ENCODE measurements around the gene ANKRD39. TPM values are rescaled to one million over a fixed set of nuclear protein-coding genes. Genes with fewer than 3 reads are reported as not detected.
"Not testable (repeated sequence)": the region's sequence is repeated elsewhere in the genome, so short reads cannot be mapped to it uniquely, and the experiment has no call there.

Gene ANKRD39
- total RNA-seq, 6 experiments from 2014 or later, result 6.0 to 16.3 (median 9.7) TPM

- no peak overlapping the region for H3K4me3 ChIP-seq
- H3K27me3 ChIP-seq, result no peaks in the 10 kb centered on the region
- peak in 1 of 4 donors; percentile 10 for TF ChIP-seq CTCF (IDR thresholded peaks at IDR 0.05)
- TF ChIP-seq POLR2A (IDR thresholded peaks at IDR 0.05), result no peak
- peak; percentile 70 to 90 (median 89) for DNase-seq
- intact Hi-C loops (cut with DNase I), result loop anchor here (5.0 to 10.0 kb wide), 3 partner anchors 47 to 83 kb away; partner anchors contain the start of gene CNNM3 (in 2 of the 2)
- peak in 3 of 4 donors; percentile 1 to 47 (median 24) for ATAC-seq
- H3K27ac ChIP-seq, result peak overlapping the region in 1 of 3 donors; percentile 8
- peaks cover 0 to 45% (median 26%) of the 10 kb centered on the region in 4 donors for H3K36me3 ChIP-seq
- no peaks in the 10 kb centered on the region for H3K9me3 ChIP-seq
- WGBS (ENCODE audit: insufficient coverage, low coverage, low lambda C conversion rate, missing lambda C conversion rate), result 17% methylated on average over 1 of the region's 25 CpGs
- peaks cover 0 to 64% (median 19%) of the 10 kb centered on the region in 4 donors for H3K4me1 ChIP-seq
Measured at GRCh38 chr2:96864343-96865091, 6.7 kb upstream of the ANKRD39 start.

GRCh38 chr2:96863575-96864342 is 5.9 kb upstream of the ANKRD39 start:
- H3K4me1 ChIP-seq, result peaks cover 0 to 71% (median 20%) of the 10 kb centered on the region in 4 donors
- TF ChIP-seq POLR2A (IDR thresholded peaks at IDR 0.05), result no peak
- WGBS (ENCODE audit: insufficient coverage, low coverage, low lambda C conversion rate, missing lambda C conversion rate), result no CpG with 5 or more reads among the region's 19 CpGs

GRCh38 chr2:96863056-96863455 is 5.2 kb upstream of the ANKRD39 start:
- H3K27me3 ChIP-seq, ATAC-seq, DNase-seq, H3K9me3 ChIP-seq, H3K4me3 ChIP-seq: not testable (repeated sequence)
- intact Hi-C loops (cut with DNase I), result loop anchor here (5.0 to 10.0 kb wide), 3 partner anchors 46 to 84 kb away; partner anchors contain the start of gene CNNM3 (in 2 of the 2)
- Histone ChIP-seq H3K4me1 (peaks cover 0 to 75% (median 21%) of the 10 kb centered on the region in 4 donors), H3K36me3 (peaks cover 0 to 45% (median 26%) of the 10 kb centered on the region in 4 donors), H3K27ac (peak overlapping the region in 2 of 3 donors; percentile 71 to 75)
- 60% methylated on average over 3 of the region's 4 CpGs for WGBS (ENCODE audit: insufficient coverage, low coverage, low lambda C conversion rate, missing lambda C conversion rate)

More at GRCh38 chr2:96863575-96864342, 5.9 kb upstream of the ANKRD39 start:
- Histone ChIP-seq H3K36me3 (peaks cover 0 to 45% (median 26%) of the 10 kb centered on the region in 4 donors), H3K27ac (no peak overlapping the region), H3K9me3 (no peaks in the 10 kb centered on the region), H3K4me3 (no peak overlapping the region), H3K27me3 (no peaks in the 10 kb centered on the region)
- DNase-seq (no peak), ATAC-seq (no peak)
- intact Hi-C loops (cut with DNase I), result loop anchor here (5.0 to 10.0 kb wide), 3 partner anchors 46 to 84 kb away; partner anchors contain the start of gene CNNM3 (in 2 of the 2)

- no peak for ATAC-seq
- H3K27me3 ChIP-seq, result no peaks in the 10 kb centered on the region
- no CpG with 5 or more reads among the region's 17 CpGs for WGBS (ENCODE audit: insufficient coverage, low coverage, low lambda C conversion rate, missing lambda C conversion rate)
- peak overlapping the region in 1 of 3 donors; percentile 71 for H3K27ac ChIP-seq
- peaks cover 0 to 45% (median 25%) of the 10 kb centered on the region in 4 donors for H3K36me3 ChIP-seq
- DNase-seq, result no peak
- H3K9me3 ChIP-seq, result no peaks in the 10 kb centered on the region
- TF ChIP-seq CTCF (IDR thresholded peaks at IDR 0.05) (no peak), POLR2A (IDR thresholded peaks at IDR 0.05) (no peak)
- no peak overlapping the region for H3K4me3 ChIP-seq
- intact Hi-C loops (cut with DNase I), result loop anchor here (5.0 to 10.0 kb wide), 3 partner anchors 44 to 86 kb away; partner anchors contain the start of gene CNNM3 (in 2 of the 2)
- H3K4me1 ChIP-seq, result peaks cover 0 to 66% (median 19%) of the 10 kb centered on the region in 4 donors
Measured at GRCh38 chr2:96861074-96861473, 3.3 kb upstream of the ANKRD39 start.

All from right lobe of liver (tissue), 6 donors.